Erythroblast (primary cell): ENCODE results near the gene ADAMTSL1.

Source experiments
- GATA1 ChIP-seq: IDR thresholded peaks from 2 replicates; pipeline ENCODE4 v1.6.1; 2011; ENCODE audit warnings: low read depth, mild to moderate bottlenecking, control low read depth, low read length, moderate library complexity
- POLR2A ChIP-seq: IDR thresholded peaks from 2 replicates; pipeline ENCODE4 v1.6.1; 2011; ENCODE audit warnings: mild to moderate bottlenecking, low read length

- no peak for TF ChIP-seq POLR2A
- no peak for TF ChIP-seq GATA1
Measured at GRCh38 chr9:18698992-18699391, 225.0 kb downstream of the ADAMTSL1 start.
